Stimulated activated CD8-positive, alpha-beta memory T cell treated with anti-CD3 and anti-CD28 coated beads, Interleukin-4, amount 100 ng/mL, for 24 hours (primary cell): ENCODE measurements around the gene PIK3IP1.

Source experiments
- DNase-seq: peaks from one replicate; pipeline ENCODE4 v3.0.0-alpha.2; 2020; ENCODE audit warnings: low read depth

Gene PIK3IP1

GRCh38 chr22:31308181-31308580 lies 15.9 kb upstream of the PIK3IP1 start:
- no peak for DNase-seq

- no peak for DNase-seq
Observed at GRCh38 chr22:31305194-31305593, 12.9 kb upstream of the PIK3IP1 start.

- no peak for DNase-seq
Observed at GRCh38 chr22:31302537-31302936, 10.2 kb upstream of the PIK3IP1 start.

GRCh38 chr22:31302006-31302405 lies 9.7 kb upstream of the PIK3IP1 start:
- no peak for DNase-seq

- no peak for DNase-seq
Observed at GRCh38 chr22:31300896-31301295, 8.6 kb upstream of the PIK3IP1 start.

GRCh38 chr22:31295831-31296657 lies 3.8 kb upstream of the PIK3IP1 start:
- DNase-seq: no peak

GRCh38 chr22:31295360-31295759 lies 3.1 kb upstream of the PIK3IP1 start:
- no peak for DNase-seq

GRCh38 chr22:31291481-31292235 lies 630 bp downstream of the PIK3IP1 start:
- DNase-seq: no peak

GRCh38 chr22:31290494-31291471 lies 1.5 kb downstream of the PIK3IP1 start:
- peak; percentile 91 for DNase-seq

GRCh38 chr22:31289344-31289743 lies 2.9 kb downstream of the PIK3IP1 start:
- no peak for DNase-seq

GRCh38 chr22:31288496-31289240 lies 3.6 kb downstream of the PIK3IP1 start:
- DNase-seq: no peak

GRCh38 chr22:31287818-31288495 lies 4.3 kb downstream of the PIK3IP1 start:
- DNase-seq: no peak

- no peak for DNase-seq
Observed at GRCh38 chr22:31286360-31287255, 5.7 kb downstream of the PIK3IP1 start.

GRCh38 chr22:31284281-31285155 lies 7.8 kb downstream of the PIK3IP1 start:
- no peak for DNase-seq

- DNase-seq: no peak
Observed at GRCh38 chr22:31282748-31283468, 9.4 kb downstream of the PIK3IP1 start.

- no peak for DNase-seq
Observed at GRCh38 chr22:31281733-31282132, 10.6 kb downstream of the PIK3IP1 start.

- DNase-seq: no peak
Observed at GRCh38 chr22:31279821-31280505, 12.3 kb downstream of the PIK3IP1 start.

GRCh38 chr22:31279327-31279669 lies 13.0 kb downstream of the PIK3IP1 start:
- no peak for DNase-seq
